DND-41 (cell line): ENCODE measurements around the gene NFX1.

Experiments
- ATAC-seq: fragments of 200-7000 bp; cut with Tn5 transposase; 3 replicates; pipeline ENCODE4 v1.9.1; 2021; ENCODE audit warnings: low read depth; ENCODE audit not compliant: insufficient read depth
- DNase-seq: peaks from one replicate; pipeline ENCODE4 v3.0.0-alpha.2; 2020
- H2AFZ ChIP-seq: 2 replicates; pipeline ENCODE4 v1.6.0; 2012; ENCODE audit warnings: low read depth, low read length
- H3K27ac ChIP-seq: 2 replicates; pipeline ENCODE4 v1.5.1; 2012; ENCODE audit warnings: low read length, inconsistent platforms
- H3K27me3 ChIP-seq: fragments of 200-600 bp; sonication (generic); 2 replicates; pipeline ENCODE4 v1.6.0; 2012; ENCODE audit warnings: low read length, mild to moderate bottlenecking, inconsistent platforms; ENCODE audit not compliant: insufficient read depth, poor library complexity
- H3K36me3 ChIP-seq: 2 replicates; pipeline ENCODE4 v1.5.1; 2012; ENCODE audit warnings: low read length, inconsistent platforms; ENCODE audit not compliant: insufficient read depth
- H3K4me1 ChIP-seq: 2 replicates; pipeline ENCODE4 v1.5.1; 2012; ENCODE audit warnings: mild to moderate bottlenecking, low read length; ENCODE audit not compliant: insufficient read depth
- H3K4me2 ChIP-seq: 2 replicates; pipeline ENCODE4 v1.6.0; 2012; ENCODE audit warnings: mild to moderate bottlenecking, moderate library complexity, low read length, inconsistent platforms; ENCODE audit not compliant: insufficient read depth
- H3K4me3 ChIP-seq, 2 experiments: fragments of 200-600 bp in 1 of 2; shearing (Covaris generic) in 1 of 2; 2 replicates each; pipeline ENCODE4 v1.5.1; 2012 to 2016; ENCODE audit warnings: inconsistent platforms in 2 of 2, low read length in 2 of 2, mild to moderate bottlenecking in 2 of 2, low read depth in 1 of 2, moderate library complexity in 1 of 2
- H3K79me2 ChIP-seq: 2 replicates; pipeline ENCODE4 v1.6.0; 2012; ENCODE audit warnings: low read length, inconsistent platforms; ENCODE audit not compliant: insufficient read depth
- H3K9ac ChIP-seq: 2 replicates; pipeline ENCODE4 v1.6.0; 2012; ENCODE audit warnings: low read depth, mild to moderate bottlenecking, inconsistent platforms, low read length, moderate library complexity
- H3K9me3 ChIP-seq: 2 replicates; pipeline ENCODE4 v1.5.1; 2012; ENCODE audit warnings: low read length, moderate library complexity, mild to moderate bottlenecking, inconsistent platforms; ENCODE audit not compliant: insufficient read depth, severe bottlenecking
- H4K20me1 ChIP-seq: 2 replicates; pipeline ENCODE4 v1.6.0; 2012; ENCODE audit warnings: low read length; ENCODE audit not compliant: insufficient read depth
- EZH2 ChIP-seq: IDR thresholded peaks from 3 replicates; pipeline ENCODE4 v1.6.1; 2012; ENCODE audit warnings: borderline replicate concordance, low read depth, mild to moderate bottlenecking, moderate library complexity, low read length, inconsistent platforms; ENCODE audit not compliant: severe bottlenecking
- TF ChIP-seq, protein P1 (sequence below): IDR thresholded peaks from 2 replicates; pipeline ENCODE4 v1.5.1; 2012; ENCODE audit warnings: borderline replicate concordance, low read length, moderate library complexity, mild to moderate bottlenecking; ENCODE audit not compliant: poor library complexity, severe bottlenecking; ENCODE audit errors: extremely low read depth

Gene NFX1

GRCh38 chr9:33374634-33375237, 84.4 kb downstream of the NFX1 start:
- ATAC-seq (peak; percentile 93), DNase-seq (peak; percentile 72)
- no peaks in the 10 kb centered on the region for H3K27me3 ChIP-seq
- H3K4me1 ChIP-seq: no peaks in the 10 kb centered on the region
- peaks cover 19% of the 10 kb centered on the region for H3K36me3 ChIP-seq
- TF ChIP-seq, protein P1, sequence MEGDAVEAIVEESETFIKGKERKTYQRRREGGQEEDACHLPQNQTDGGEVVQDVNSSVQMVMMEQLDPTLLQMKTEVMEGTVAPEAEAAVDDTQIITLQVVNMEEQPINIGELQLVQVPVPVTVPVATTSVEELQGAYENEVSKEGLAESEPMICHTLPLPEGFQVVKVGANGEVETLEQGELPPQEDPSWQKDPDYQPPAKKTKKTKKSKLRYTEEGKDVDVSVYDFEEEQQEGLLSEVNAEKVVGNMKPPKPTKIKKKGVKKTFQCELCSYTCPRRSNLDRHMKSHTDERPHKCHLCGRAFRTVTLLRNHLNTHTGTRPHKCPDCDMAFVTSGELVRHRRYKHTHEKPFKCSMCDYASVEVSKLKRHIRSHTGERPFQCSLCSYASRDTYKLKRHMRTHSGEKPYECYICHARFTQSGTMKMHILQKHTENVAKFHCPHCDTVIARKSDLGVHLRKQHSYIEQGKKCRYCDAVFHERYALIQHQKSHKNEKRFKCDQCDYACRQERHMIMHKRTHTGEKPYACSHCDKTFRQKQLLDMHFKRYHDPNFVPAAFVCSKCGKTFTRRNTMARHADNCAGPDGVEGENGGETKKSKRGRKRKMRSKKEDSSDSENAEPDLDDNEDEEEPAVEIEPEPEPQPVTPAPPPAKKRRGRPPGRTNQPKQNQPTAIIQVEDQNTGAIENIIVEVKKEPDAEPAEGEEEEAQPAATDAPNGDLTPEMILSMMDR: peak; percentile 88
- no peak for TF ChIP-seq EZH2
- H3K27ac ChIP-seq: no peak overlapping the region
- no peak overlapping the region for H3K9ac ChIP-seq
- H3K9me3 ChIP-seq: no peaks in the 10 kb centered on the region
- no peak overlapping the region for H3K4me3 ChIP-seq
- no peak overlapping the region for H2AFZ ChIP-seq
- H3K79me2 ChIP-seq: no peaks in the 10 kb centered on the region
- no peaks in the 10 kb centered on the region for H4K20me1 ChIP-seq
- no peak overlapping the region for H3K4me2 ChIP-seq

DNA sequence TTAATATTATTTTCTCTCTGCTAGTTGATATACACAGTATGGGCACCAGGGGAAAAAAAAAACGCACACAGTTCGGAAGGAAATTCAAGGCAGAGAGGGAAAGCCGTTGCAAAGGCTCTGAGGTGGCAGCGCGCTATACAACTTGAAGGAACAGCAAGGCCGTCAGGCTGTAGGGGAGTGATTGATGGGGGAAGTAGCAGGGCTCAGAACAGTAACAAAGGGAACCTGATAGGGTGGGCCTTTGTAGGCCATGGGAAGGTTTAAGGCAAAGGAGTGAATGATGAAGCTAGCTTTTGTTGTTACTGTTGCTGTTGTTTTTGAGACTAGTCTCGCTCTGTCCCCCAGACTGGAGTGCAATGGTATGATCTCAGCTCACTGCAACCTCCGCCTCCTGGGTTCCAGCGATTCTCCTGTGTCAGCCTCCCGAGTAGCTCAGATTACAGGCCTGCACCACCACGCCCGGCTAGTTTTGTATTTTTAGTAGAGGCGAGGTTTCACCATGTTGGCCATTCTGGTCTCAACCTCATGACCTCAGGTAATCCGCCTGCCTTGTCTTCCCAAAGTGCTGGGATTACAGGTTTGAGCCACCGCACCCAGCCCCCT, 85.0 kb downstream of the NFX1 start:
- ATAC-seq: 0 out of 3 replicates have a peak, but pooled peaks have one; percentile 6
- TF ChIP-seq, protein P1: no peak
- no peak for TF ChIP-seq EZH2
- no peak overlapping the region for H3K9ac ChIP-seq

DNA sequence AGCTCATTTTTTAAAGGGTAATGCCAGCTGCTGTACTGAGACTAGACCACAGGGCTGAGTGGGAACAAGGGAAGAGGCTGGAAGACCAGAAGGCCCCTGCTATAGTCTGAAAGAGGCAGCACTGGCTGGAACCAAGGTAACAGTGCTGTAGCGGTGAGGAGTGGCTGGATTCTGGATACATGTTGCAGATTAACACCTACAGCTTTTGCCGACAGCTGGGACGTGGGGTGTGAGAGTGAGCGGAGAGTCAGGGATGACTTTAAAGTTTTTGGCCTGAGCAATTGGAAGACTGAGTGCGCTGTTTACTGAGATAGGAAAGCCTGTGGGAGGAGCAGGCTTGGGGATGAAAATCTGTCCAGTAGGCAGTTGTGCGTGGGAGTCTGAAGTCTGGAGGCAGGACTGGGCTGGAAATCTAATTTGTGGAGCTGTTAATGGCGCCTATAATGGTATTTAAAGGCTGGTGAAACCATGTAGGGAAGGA, 85.6 kb downstream of the NFX1 start:
- Histone ChIP-seq H3K4me3 (no peak overlapping the region), H4K20me1 (no peaks in the 10 kb centered on the region), H3K4me1 (no peaks in the 10 kb centered on the region), H2AFZ (no peak overlapping the region), H3K9ac (no peak overlapping the region), H3K36me3 (peaks cover 7% of the 10 kb centered on the region; the same call in 1 of the 2 replicates), H3K79me2 (no peaks in the 10 kb centered on the region), H3K9me3 (no peaks in the 10 kb centered on the region), H3K4me2 (no peak overlapping the region), H3K27ac (no peak overlapping the region), H3K27me3 (no peaks in the 10 kb centered on the region)
- TF ChIP-seq EZH2: no peak
- TF ChIP-seq, protein P1: no peak
- no peak for DNase-seq
- ATAC-seq: no peak

More for the DNA sequence above, 85.0 kb downstream of the NFX1 start:
- no peaks in the 10 kb centered on the region for H4K20me1 ChIP-seq
- H3K79me2 ChIP-seq: no peaks in the 10 kb centered on the region
- H3K9me3 ChIP-seq: no peaks in the 10 kb centered on the region
- H3K4me3 ChIP-seq: no peak overlapping the region
- peaks cover 13% of the 10 kb centered on the region for H3K36me3 ChIP-seq
- H3K4me1 ChIP-seq: no peaks in the 10 kb centered on the region
- H3K4me2 ChIP-seq: no peak overlapping the region
- no peak overlapping the region for H3K27ac ChIP-seq
- no peak overlapping the region for H2AFZ ChIP-seq
- DNase-seq: no peak
- H3K27me3 ChIP-seq: no peaks in the 10 kb centered on the region
